Lung microvascular endothelial cell (primary cell): ENCODE results near the gene MYH15. TPM values are rescaled to one million over a fixed set of nuclear protein-coding genes. Genes with fewer than 3 reads are reported as not detected.

ENCODE experiments used
- DNase-seq, 2 donors: peaks; one replicate each; pipeline versions ENCODE4 v3.0.0 to v3.0.0-alpha.2; 2010; ENCODE audit warnings: low read depth in 2 of 2
- total RNA-seq: library from RNA; depleted of rRNA; stranded (reverse); fragments of >200 nt; gene quantifications from 2 replicates; pipeline ENCODE4 v1.2.1, GENCODE V29; 2014

Gene MYH15
- total RNA-seq, 1 donor from 2014 or later = under 0.01 TPM

DNA sequence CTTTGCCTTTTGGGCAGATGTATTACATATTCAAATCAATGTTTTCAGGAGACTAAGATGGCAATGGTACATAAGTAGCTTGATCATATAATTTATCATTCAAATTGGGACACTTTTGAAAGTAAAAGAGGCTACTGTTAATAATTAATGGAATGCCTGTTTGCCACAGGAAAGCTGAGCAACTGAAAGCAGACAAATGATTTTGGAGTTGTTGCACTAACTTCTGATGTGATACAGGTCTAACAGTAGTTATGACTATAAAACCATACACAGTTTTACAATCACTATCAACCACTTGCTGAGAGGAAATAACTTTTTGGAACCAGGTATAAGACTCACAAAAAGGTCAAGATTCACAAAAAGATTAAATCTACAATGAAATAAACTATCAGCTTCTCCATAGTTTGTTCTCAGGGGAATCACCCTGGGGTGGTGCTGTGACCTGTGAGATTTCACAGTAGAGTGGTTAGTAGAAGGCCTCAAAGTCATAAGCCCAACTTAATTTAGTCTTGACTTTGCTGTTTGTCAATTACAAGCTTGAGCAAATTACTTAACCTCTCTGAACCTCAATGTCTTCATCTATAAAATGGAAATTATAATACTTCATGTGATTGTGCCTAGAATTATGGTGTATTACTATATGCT is 171.4 kb downstream of the MYH15 start:
- DNase-seq = no peak

DNA sequence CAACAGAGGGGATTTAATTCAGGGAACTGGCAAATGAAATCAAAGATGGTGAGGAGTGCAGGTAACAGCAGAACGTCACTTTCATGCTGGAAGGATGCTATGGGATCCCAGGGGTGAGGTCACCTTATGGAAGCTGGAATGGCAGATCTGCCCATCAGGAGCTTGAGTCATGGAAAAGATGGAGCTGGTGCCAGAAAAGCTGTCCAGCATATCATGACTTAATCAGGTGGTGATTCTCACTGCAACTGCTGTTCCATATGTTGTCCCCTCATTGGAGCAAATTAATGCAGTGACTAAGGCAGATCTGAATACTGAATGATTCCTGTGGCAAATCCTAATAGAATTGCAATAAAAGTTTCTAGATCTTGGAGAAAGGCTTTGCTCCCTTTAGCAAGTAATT is 175.7 kb downstream of the MYH15 start:
- peak in 1 of 2 donors; percentile 15 for DNase-seq

DNA sequence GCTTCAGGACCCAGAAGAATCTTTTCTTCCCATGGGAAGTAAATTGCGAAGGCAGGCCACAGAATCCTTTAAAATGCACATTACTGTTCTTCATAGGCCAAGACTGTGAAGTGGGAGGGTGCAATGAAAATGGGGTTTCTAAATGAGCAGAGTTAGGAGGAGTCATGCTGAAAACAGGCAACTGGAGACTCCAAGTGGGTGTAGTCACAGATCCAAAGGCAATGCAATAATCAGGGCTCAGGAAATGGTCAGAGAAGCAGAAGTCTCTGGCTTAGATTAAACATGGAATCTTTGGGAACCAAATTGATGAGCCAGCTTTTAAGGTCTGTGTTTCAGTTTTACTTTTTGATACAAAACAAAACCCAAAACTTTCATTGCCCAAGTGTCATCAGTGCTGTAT is 176.4 kb downstream of the MYH15 start:
- no peak for DNase-seq

DNA sequence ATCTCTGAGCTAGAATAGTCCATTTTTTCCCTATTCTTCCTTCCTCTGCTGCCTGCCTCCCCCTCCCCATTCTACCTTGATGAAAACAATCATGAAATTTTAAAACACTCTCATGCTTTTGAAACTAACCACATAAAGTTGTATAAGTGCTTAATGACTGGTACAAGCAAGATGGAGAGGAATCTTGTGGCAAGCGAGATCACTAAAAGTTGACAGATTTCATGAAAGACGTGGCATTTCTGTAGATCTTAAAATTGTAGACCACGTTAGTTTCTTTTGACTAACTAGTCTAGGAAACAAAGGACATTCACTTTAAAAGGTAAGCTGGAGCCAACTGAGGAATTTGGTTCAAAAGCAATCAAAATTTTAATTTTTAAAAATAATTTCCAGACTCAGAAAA is 178.6 kb downstream of the MYH15 start:
- no peak for DNase-seq

Other genes starting within 250 kb of the MYH15 start
- not detected in 2 replicates for gene HHLA2, start 214.0 kb downstream of the MYH15 start, total RNA-seq
- 5.0 and 21.4 TPM in 2 replicates for gene CIP2A, start 78.8 kb upstream of the MYH15 start, total RNA-seq
- gene DZIP3, start 79.1 kb upstream of the MYH15 start, total RNA-seq = 2.2 and 2.8 TPM in 2 replicates
- not detected in 2 replicates for gene RETNLB, start 246.8 kb upstream of the MYH15 start, total RNA-seq